Panc1 (cell line): Measurements from ENCODE around the gene STX3.

Experiments
- CTCF ChIP-seq: fragments of 450-650 bp; IDR thresholded peaks from 2 replicates; pipeline ENCODE4 v1.5.1; 2017; ENCODE audit warnings: mild to moderate bottlenecking
- POLR2AphosphoS5 ChIP-seq: IDR thresholded peaks from 2 replicates; pipeline ENCODE4 v1.6.1; 2012; ENCODE audit warnings: mild to moderate bottlenecking, low read depth, low read length, moderate library complexity
- SIN3A ChIP-seq: IDR thresholded peaks from 2 replicates; pipeline ENCODE4 v1.6.1; 2012; ENCODE audit warnings: low read depth, mild to moderate bottlenecking, low read length, moderate library complexity, borderline replicate concordance; ENCODE audit not compliant: insufficient read depth
- TCF7L2 ChIP-seq: IDR thresholded peaks from 2 replicates; pipeline ENCODE4 v1.6.1; 2011; ENCODE audit warnings: mild to moderate bottlenecking, low read depth, low read length, inconsistent platforms

GRCh38 chr11:59818572-59818971, 63.4 kb downstream of the STX3 start:
- no peak for TF ChIP-seq CTCF
- TF ChIP-seq POLR2AphosphoS5, result no peak
- TF ChIP-seq TCF7L2, result no peak
- no peak for TF ChIP-seq SIN3A
